ENCODE measurements around the gene SORCS2.

- TF ChIP-seq POLR2AphosphoS5 (IDR thresholded peaks at IDR 0.05; ENCODE audit: low read depth, low read length) (no peak), FOXJ3 (CRISPR knock-in tag; IDR thresholded peaks at IDR 0.05) (no peak), TAF1 (IDR thresholded peaks at IDR 0.05; ENCODE audit: borderline replicate concordance, low read depth, low read length) (no peak), SMC3 (IDR thresholded peaks at IDR 0.05; ENCODE audit: low read depth, low read length) (no peak), RAD21 (IDR thresholded peaks at IDR 0.05; ENCODE audit: low read length) (no peak), CHD2 (IDR thresholded peaks at IDR 0.05; ENCODE audit: low read length, partially characterized antibody) (no peak)
- TF ChIP-seq, protein P1, sequence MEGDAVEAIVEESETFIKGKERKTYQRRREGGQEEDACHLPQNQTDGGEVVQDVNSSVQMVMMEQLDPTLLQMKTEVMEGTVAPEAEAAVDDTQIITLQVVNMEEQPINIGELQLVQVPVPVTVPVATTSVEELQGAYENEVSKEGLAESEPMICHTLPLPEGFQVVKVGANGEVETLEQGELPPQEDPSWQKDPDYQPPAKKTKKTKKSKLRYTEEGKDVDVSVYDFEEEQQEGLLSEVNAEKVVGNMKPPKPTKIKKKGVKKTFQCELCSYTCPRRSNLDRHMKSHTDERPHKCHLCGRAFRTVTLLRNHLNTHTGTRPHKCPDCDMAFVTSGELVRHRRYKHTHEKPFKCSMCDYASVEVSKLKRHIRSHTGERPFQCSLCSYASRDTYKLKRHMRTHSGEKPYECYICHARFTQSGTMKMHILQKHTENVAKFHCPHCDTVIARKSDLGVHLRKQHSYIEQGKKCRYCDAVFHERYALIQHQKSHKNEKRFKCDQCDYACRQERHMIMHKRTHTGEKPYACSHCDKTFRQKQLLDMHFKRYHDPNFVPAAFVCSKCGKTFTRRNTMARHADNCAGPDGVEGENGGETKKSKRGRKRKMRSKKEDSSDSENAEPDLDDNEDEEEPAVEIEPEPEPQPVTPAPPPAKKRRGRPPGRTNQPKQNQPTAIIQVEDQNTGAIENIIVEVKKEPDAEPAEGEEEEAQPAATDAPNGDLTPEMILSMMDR (IDR thresholded peaks at IDR 0.05): no peak
Measured at GRCh38 chr4:7237873-7238272, 45.5 kb downstream of the SORCS2 start.

Measured in SK-N-SH (cell line).